Measurements from ENCODE around the gene MARCHF5. TPM values are rescaled to one million over a fixed set of nuclear protein-coding genes. Genes with fewer than 3 reads are reported as not detected.
A peak's percentile ranks its signal among the peaks of the same experiment; 100 is the strongest.

MARCHF5 gene
- total RNA-seq, 2 experiments from 2014 or later, result 21.3 to 24.3 TPM

DNA sequence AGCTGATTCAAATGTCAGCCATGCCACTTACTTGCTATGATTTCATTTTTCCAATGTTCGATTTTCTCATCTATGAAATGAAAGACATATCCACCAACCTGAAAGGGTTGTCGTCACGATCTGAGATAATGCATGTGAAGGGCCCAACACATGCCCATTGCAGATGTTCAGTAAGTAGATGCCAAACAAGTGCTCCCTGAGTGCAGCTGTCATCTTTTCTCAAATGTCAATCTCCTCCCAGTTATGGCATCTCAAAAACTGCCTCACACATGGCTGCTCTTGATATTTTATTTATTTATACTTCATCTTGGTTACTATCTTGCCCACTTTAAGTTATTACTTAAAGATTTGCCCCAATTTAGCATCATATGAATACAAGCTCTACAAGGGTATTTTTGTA, 16.9 kb upstream of the MARCHF5 start:
- Mint-ChIP-seq H3K36me3 (ENCODE audit: low read depth) (peaks cover 7% of the 10 kb centered on the region), H3K27ac (no peak overlapping the region), H3K27me3 (ENCODE audit: low read depth) (no peaks in the 10 kb centered on the region), H3K4me1 (ENCODE audit: low read depth) (no peaks in the 10 kb centered on the region), H3K9me3 (ENCODE audit: insufficient read depth) (no peaks in the 10 kb centered on the region), H3K4me3 (no peak overlapping the region)
- ATAC-seq, result no peak
- ChIA-PET CTCF (interaction anchor here (1.2 to 3.7 kb wide), 2 partner anchors 13 to 17 kb away, joined by 5 to 17 read pairs; partner anchors contain the start of genes CPEB3 and MARCHF5), POLR2A (interaction anchor here (1.2 kb wide), 1 partner anchor 17 kb away, joined by 5 read pairs; the partner anchor contains the start of genes CPEB3 and MARCHF5)
- DNase-seq, result no peak

DNA sequence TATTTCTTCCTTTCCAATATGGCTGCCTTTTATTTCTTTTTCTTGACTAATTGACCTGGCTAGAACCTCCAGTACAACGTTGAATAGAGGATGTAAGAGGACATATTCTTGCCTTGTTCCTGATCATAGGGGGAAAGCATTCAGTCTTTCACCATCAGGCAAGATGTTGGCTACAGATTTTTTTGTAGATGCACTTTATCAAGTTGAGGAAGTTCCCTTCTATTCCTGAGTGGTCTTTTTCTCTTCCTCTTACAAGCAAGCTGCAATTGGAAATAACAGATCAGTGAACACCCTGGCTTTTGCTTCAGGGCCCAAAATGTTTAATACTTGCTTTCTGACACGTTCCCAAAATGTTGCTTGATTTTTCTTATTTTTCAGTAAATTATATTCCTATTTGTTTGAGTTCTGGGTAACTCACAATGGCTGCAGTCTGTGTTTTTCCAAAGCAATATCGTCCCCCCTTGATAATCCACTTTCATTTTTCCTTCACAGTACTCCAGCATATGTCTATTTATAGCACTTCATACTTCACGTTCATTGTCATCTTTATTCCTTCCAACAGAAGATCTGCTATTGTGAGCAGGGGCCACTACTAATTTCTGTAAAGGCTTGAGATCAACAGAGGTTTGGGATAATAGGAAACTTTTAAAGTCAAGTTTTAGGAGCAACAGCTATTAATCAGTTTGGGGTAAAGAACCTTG, 11.8 kb upstream of the MARCHF5 start:
- ChIA-PET POLR2A (no interaction called here), CTCF (no interaction called here)
- Mint-ChIP-seq H3K9me3 (ENCODE audit: insufficient read depth) (no peaks in the 10 kb centered on the region), H3K4me1 (ENCODE audit: low read depth) (peaks cover 4% of the 10 kb centered on the region), H3K27ac (no peak overlapping the region), H3K27me3 (ENCODE audit: low read depth) (no peaks in the 10 kb centered on the region), H3K4me3 (no peak overlapping the region), H3K36me3 (ENCODE audit: low read depth) (peaks cover 5% of the 10 kb centered on the region)
- ATAC-seq, result no peak
- no peak for DNase-seq

DNA sequence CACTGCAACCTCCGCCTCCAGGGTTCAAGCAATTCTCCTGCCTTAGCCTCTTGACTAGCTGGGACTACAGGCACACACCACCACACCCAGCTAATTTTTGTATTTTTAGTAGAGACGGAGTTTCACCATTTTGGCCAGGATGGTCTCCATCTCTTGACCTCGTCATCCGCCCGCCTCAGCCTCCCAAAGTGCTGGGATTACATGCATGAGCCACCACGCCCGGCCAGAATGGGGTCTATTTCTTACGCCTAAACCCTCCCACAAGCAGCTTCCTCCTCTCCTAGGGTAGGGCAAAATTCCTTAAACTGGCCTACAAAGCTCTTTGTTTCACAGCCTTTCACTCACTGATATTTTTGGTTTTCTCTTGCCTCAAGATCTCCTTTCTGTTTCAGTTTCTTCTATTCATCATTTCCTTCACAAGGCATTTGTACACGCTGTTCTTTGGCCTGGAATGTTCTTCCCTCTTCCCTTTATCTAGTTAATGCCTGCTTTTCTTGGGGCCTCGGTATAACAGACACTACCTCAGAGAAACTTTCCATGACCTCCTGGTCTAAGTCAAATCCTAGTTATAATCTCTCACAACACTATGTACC, 6.8 kb upstream of the MARCHF5 start:
- ATAC-seq, result no peak
- POLR2A ChIA-PET, result no interaction called here
- H3K4me3 Mint-ChIP-seq, result no peak overlapping the region

DNA sequence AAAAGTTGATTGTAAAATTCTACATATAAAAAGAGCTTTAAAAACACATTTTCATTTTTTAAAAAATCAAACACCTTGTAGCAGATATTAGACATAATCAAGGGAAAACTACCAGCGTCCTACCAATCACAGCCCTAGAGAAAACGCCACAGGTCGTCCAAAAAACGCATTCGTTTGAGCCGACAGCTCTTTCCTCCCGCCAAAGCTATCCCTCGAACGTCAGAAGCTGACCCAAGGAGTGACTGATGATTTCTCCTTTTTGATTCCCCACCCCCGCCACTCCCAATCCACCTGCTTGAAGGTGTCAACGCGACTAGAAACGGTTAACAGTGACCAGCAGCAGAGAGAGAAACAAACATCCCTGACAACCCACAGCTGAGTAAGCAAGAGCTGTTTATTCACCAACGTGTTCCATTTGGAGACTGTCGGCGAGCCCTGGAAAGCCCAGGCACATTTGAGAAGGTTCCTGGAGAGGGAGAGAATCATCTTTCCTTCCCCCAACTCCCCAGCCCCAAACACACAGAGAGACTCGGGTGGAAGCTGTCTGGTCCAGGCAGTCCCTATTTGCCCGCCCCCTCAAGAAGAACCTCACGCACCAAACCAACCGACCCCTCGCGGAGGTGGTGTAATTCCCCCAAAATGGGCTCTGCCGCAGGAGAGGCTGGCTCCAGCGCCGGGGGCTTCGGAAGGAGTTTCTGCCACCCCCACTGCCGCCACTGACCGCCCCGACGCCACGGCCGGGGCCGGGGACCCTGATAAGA, 711 bp upstream of the MARCHF5 start:
- Mint-ChIP-seq H3K27ac (peak overlapping the region; percentile 83), H3K4me3 (peak overlapping the region; percentile 94), H3K36me3 (ENCODE audit: low read depth) (peaks cover 14% of the 10 kb centered on the region), H3K27me3 (ENCODE audit: low read depth) (no peaks in the 10 kb centered on the region), H3K9me3 (ENCODE audit: insufficient read depth) (no peaks in the 10 kb centered on the region), H3K4me1 (ENCODE audit: low read depth) (peaks cover 32% of the 10 kb centered on the region)
- ATAC-seq (peak; percentile 25), DNase-seq (peak; percentile 51)
- ChIA-PET CTCF (interaction anchor here (0.7 to 5.7 kb wide), 17 partner anchors 13 to 992 kb away, joined by 3 to 66 read pairs (median 3); partner anchors contain the start of gene IDE), POLR2A (interaction anchor here (0.8 to 2.4 kb wide), 12 partner anchors 9 to 492 kb away, joined by 3 to 12 read pairs (median 5); partner anchors contain the start of genes BTAF1 and TNKS2)

More for the DNA sequence above, 6.8 kb upstream of the MARCHF5 start:
- no peak for DNase-seq
- Mint-ChIP-seq H3K27me3 (ENCODE audit: low read depth) (no peaks in the 10 kb centered on the region), H3K27ac (peak overlapping the region; percentile 48), H3K4me1 (ENCODE audit: low read depth) (peaks cover 16% of the 10 kb centered on the region), H3K9me3 (ENCODE audit: insufficient read depth) (no peaks in the 10 kb centered on the region), H3K36me3 (ENCODE audit: low read depth) (peaks cover 6% of the 10 kb centered on the region)
- CTCF ChIA-PET, result interaction anchor here (0.5 kb wide), 1 partner anchor 48 kb away, joined by 3 read pairs; no protein-coding TSS in a partner anchor

DNA sequence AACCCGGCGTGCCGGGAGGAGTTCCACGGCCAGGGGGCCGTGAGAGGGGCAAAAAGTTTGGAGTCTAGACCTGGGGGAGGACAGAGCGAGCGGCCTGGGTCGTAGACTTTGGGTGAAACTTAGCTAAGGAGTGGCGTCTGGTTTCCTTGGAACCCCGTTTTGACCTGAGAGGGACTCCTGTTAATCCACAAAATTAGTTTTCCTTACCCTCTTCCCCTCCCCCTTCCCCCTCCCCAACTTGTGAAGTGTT, 574 bp downstream of the MARCHF5 start:
- Mint-ChIP-seq H3K9me3 (ENCODE audit: insufficient read depth) (no peaks in the 10 kb centered on the region), H3K27ac (peak overlapping the region; percentile 83), H3K27me3 (ENCODE audit: low read depth) (no peaks in the 10 kb centered on the region), H3K4me3 (peak overlapping the region; percentile 94), H3K36me3 (ENCODE audit: low read depth) (peaks cover 15% of the 10 kb centered on the region), H3K4me1 (ENCODE audit: low read depth) (peaks cover 29% of the 10 kb centered on the region)
- POLR2A ChIA-PET, result interaction anchor here (0.5 to 2.4 kb wide), 16 partner anchors 8 to 494 kb away, joined by 3 to 12 read pairs (median 4); partner anchors contain the start of genes BTAF1 and TNKS2
- CTCF ChIA-PET, result interaction anchor here (1.0 to 5.7 kb wide), 18 partner anchors 12 to 351 kb away, joined by 3 to 66 read pairs (median 4); partner anchors contain the start of gene IDE
- ATAC-seq, result no peak
- DNase-seq, result no peak

DNA sequence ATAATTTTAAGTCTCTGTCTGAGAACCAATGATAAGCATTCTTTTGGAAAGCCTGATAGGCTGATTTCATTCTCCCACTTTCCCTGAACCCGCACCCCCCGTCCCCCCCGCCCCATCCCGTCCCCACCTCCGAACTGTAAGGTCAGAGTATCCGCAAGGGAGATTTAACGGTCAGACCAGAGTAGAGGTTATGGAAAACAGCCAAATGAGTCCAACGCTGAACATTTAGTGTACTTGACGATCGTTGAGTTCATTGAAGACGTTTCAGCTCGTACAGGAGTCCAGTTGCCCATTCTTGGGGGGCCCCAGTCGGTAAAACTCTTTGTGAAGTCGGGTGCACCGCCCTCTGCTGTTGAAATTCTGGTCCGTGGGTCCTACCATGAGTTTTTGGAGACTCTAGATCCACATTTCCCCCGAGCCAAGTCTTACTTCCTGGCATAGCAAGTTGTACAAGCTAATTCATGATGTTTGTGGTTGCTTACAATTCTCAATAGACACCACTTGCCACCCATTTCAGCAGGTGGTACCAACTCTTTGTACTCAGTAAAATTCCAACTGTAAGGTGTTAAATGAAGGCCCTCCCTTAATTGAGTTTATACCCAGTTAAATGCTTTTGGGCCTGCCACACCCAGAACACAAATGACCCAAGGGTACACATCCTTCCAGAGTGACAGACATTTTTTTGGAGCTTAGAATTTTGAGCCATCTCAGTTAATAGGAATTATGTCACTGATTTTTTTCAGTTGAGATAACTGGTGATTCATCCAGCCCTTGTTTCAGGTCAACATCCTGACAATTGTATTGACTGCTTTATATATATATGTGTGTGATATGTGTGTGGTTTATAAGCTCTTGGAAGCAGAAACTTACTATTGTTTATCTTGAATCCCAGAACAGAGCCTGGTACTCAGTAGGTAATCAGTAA, 1.2 kb downstream of the MARCHF5 start:
- Mint-ChIP-seq H3K9me3 (ENCODE audit: insufficient read depth) (no peaks in the 10 kb centered on the region), H3K36me3 (ENCODE audit: low read depth) (peaks cover 17% of the 10 kb centered on the region), H3K27ac (peak overlapping the region; percentile 84), H3K27me3 (ENCODE audit: low read depth) (no peaks in the 10 kb centered on the region), H3K4me3 (peak overlapping the region; percentile 94), H3K4me1 (ENCODE audit: low read depth) (peaks cover 29% of the 10 kb centered on the region)
- CTCF ChIA-PET, result interaction anchor here (0.8 to 5.7 kb wide), 15 partner anchors 12 to 351 kb away, joined by 3 to 66 read pairs (median 4); partner anchors contain the start of gene IDE
- no peak for ATAC-seq
- POLR2A ChIA-PET, result interaction anchor here (0.5 to 2.4 kb wide), 11 partner anchors 7 to 494 kb away, joined by 3 to 12 read pairs (median 4); partner anchors contain the start of gene TNKS2
- DNase-seq, result peak; percentile 74

DNA sequence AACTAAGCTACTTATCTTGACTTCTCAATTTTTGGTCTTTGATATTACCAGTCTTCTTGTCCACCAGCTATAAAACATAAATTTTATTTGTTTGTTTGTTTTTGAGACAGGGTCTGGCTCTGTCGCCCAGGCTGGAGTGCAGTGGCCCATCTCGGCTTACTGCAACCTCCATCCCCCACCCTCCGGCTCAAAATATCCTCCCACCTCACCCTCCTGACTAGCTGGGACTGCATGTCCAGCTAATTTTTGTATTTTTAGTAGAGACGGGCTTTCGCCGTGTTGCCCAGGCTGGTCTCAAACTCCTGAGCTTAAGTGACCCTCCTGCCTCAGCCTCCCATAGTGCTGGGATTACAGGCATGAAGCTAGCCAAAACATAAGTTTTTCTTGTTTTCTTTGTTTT, 7.5 kb downstream of the MARCHF5 start:
- DNase-seq, result no peak
- ATAC-seq, result no peak
- Mint-ChIP-seq H3K27me3 (ENCODE audit: low read depth) (no peaks in the 10 kb centered on the region), H3K4me3 (no peak overlapping the region), H3K9me3 (ENCODE audit: insufficient read depth) (no peaks in the 10 kb centered on the region), H3K36me3 (ENCODE audit: low read depth) (peaks cover 15% of the 10 kb centered on the region), H3K27ac (no peak overlapping the region), H3K4me1 (ENCODE audit: low read depth) (peaks cover 20% of the 10 kb centered on the region)
- ChIA-PET POLR2A (interaction anchor here (3.6 kb wide), 1 partner anchor 8 kb away, joined by 12 read pairs; the partner anchor contains the start of genes CPEB3 and MARCHF5), CTCF (interaction anchor here (0.7 to 0.8 kb wide), 2 partner anchors 211 to 275 kb away, joined by 3 read pairs; partner anchors contain the start of gene IDE)

DNA sequence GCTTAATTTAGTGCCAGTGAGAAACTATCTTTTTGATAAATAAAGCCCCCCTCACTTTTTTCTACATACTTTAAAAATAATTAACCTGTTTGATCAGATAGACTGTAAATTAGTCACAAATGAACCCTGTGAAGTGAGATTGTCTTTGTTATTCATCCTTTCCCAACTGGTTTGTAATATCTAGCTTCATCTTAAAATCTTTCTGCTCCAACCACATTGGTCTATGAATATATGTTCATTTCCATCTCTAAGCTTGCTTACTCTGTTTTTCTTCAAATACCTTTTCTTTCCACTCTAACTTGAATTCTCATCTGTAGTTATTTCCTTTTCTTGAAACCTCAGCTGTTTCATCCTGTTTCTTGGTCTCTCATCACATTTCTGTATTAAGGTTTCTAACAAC, 12.1 kb downstream of the MARCHF5 start:
- DNase-seq (no peak), ATAC-seq (no peak)
- Mint-ChIP-seq H3K27ac (no peak overlapping the region), H3K4me1 (ENCODE audit: low read depth) (peaks cover 13% of the 10 kb centered on the region), H3K36me3 (ENCODE audit: low read depth) (peaks cover 2% of the 10 kb centered on the region), H3K4me3 (no peak overlapping the region), H3K9me3 (ENCODE audit: insufficient read depth) (no peaks in the 10 kb centered on the region), H3K27me3 (ENCODE audit: low read depth) (no peaks in the 10 kb centered on the region)
- ChIA-PET CTCF (interaction anchor here (2.7 kb wide), 1 partner anchor 11 kb away, joined by 20 read pairs; the partner anchor contains the start of genes CPEB3 and MARCHF5), POLR2A (interaction anchor here (0.7 to 1.5 kb wide), 2 partner anchors 9 to 12 kb away, joined by 3 to 4 read pairs; partner anchors contain the start of genes CPEB3 and MARCHF5)

DNA sequence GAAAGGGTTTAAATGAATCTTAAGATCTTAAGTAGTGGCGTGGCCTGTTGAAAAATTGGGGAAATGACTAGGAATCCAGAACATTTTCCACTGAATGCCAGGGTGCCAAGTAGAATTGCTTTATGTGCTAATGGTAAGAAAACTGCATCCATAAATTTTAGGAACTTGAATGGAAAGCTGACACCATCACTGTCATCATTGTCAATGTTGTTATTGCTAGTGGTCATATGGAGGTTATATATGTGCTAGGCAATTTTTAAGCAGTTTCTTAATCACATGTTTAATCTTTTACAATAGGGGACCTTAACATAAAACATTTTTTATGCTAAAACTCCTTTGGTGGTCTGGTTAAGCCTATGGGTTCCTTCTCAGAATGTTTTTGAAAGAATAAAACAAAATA, 13.1 kb downstream of the MARCHF5 start:
- CTCF ChIA-PET, result interaction anchor here (0.6 to 2.7 kb wide), 3 partner anchors 9 to 14 kb away, joined by 3 to 20 read pairs (median 6); partner anchors contain the start of genes CPEB3 and MARCHF5
- no peaks in the 10 kb centered on the region for H3K27me3 Mint-ChIP-seq (ENCODE audit: low read depth)

DNA sequence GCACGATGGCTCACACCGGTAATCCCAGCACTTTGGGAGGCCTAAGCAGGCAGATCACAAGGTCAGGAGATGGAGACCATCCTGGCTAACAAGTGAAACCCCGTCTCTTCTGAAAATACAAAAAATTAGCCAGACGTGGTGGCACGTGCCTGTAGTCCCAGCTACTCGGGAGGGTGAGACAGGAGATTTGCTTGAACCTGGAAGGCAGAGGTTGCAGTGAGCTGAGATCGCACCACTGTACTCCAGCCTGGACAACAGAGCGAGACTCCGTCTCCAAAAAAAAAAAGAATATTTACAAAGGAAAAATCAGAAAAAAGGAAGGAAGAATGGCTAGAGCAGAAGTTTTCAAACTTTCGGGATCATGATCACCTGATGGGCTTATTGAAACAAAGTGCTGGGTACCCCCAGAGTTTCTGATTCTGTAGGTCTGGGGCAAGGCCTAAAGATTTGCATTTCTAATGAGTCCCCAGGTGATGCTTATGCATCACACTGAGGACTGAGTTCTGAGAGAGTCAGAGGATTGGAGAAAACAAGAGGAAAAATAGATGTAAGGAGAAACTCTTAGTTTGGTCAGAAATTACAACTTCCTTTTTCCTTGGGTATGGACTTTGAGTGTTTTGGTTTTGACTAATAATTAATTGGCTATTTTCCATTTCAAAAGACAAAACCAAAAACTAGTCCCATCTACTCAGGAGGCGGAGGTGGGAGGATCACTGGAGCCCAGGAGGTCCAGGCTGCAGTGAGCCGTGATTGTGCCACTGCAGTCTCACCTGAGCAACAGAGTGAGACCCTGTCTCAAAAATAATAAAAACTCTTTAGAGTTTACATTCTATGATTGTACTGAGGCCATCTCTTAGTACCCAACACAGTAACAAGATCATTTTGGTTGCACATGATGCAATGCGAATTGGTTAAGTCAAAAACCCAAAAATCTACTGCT, 14.4 kb downstream of the MARCHF5 start:
- ATAC-seq (no peak), DNase-seq (no peak)
- no peak overlapping the region for H3K27ac Mint-ChIP-seq
- no peaks in the 10 kb centered on the region for H3K9me3 Mint-ChIP-seq (ENCODE audit: insufficient read depth)
- POLR2A ChIA-PET, result no interaction called here
- CTCF ChIA-PET, result interaction anchor here (1.8 to 2.7 kb wide), 2 partner anchors 11 to 14 kb away, joined by 6 to 20 read pairs; partner anchors contain the start of genes CPEB3 and MARCHF5
- H3K36me3 Mint-ChIP-seq (ENCODE audit: low read depth), result peaks cover 2% of the 10 kb centered on the region
- H3K27me3 Mint-ChIP-seq (ENCODE audit: low read depth), result no peaks in the 10 kb centered on the region
- peaks cover 13% of the 10 kb centered on the region for H3K4me1 Mint-ChIP-seq (ENCODE audit: low read depth)
- no peak overlapping the region for H3K4me3 Mint-ChIP-seq

More for the DNA sequence above, 13.1 kb downstream of the MARCHF5 start:
- Mint-ChIP-seq H3K4me3 (no peak overlapping the region), H3K4me1 (ENCODE audit: low read depth) (peaks cover 13% of the 10 kb centered on the region), H3K27ac (no peak overlapping the region), H3K36me3 (ENCODE audit: low read depth) (peaks cover 2% of the 10 kb centered on the region), H3K9me3 (ENCODE audit: insufficient read depth) (no peaks in the 10 kb centered on the region)
- ATAC-seq (no peak), DNase-seq (no peak)
- POLR2A ChIA-PET, result interaction anchor here (1.1 to 1.5 kb wide), 2 partner anchors 9 to 13 kb away, joined by 4 to 6 read pairs; partner anchors contain the start of genes CPEB3 and MARCHF5
